HL-60/S4 treated with retinoic acid at 250 ng/mL for 4 days and 3 days (cell line): ENCODE data around the gene CACNA2D2.

Experiments used
- in situ Hi-C: fragments of 300-500 bp; cut with MboI; formaldehyde crosslinking; loops from 2 replicates; pipeline ENCODE4 v1.7.0; 2022; ENCODE audit warnings: low sequenced_read_pairs

The CACNA2D2 gene

GRCh38 chr3:50470658-50471057 is 32.8 kb downstream of the CACNA2D2 start:
- in situ Hi-C loops: no loop called here

GRCh38 chr3:50467919-50468318 is 35.5 kb downstream of the CACNA2D2 start:
- in situ Hi-C loops: no loop called here

GRCh38 chr3:50466177-50466576 is 37.3 kb downstream of the CACNA2D2 start:
- in situ Hi-C loops: no loop called here

GRCh38 chr3:50464569-50464968 is 38.9 kb downstream of the CACNA2D2 start:
- in situ Hi-C loops: no loop called here

- in situ Hi-C loops: no loop called here
These were observed 43.6 kb downstream of the CACNA2D2 start for GRCh38 chr3:50459785-50460184.

GRCh38 chr3:50457988-50458387 is 45.4 kb downstream of the CACNA2D2 start:
- in situ Hi-C loops: no loop called here

GRCh38 chr3:50455161-50456018 is 48.0 kb downstream of the CACNA2D2 start:
- in situ Hi-C loops: no loop called here

- in situ Hi-C loops: no loop called here
These were observed 48.9 kb downstream of the CACNA2D2 start for GRCh38 chr3:50454481-50455070.

- in situ Hi-C loops: no loop called here
These were observed 49.5 kb downstream of the CACNA2D2 start for GRCh38 chr3:50453907-50454306.

GRCh38 chr3:50450209-50450921 is 53.1 kb downstream of the CACNA2D2 start:
- in situ Hi-C loops: no loop called here

GRCh38 chr3:50448752-50449539 is 54.5 kb downstream of the CACNA2D2 start:
- in situ Hi-C loops: no loop called here

GRCh38 chr3:50447290-50447840 is 56.1 kb downstream of the CACNA2D2 start:
- in situ Hi-C loops: no loop called here

- in situ Hi-C loops: no loop called here
These were observed 57.5 kb downstream of the CACNA2D2 start for GRCh38 chr3:50445919-50446318.

GRCh38 chr3:50444782-50445181 is 58.7 kb downstream of the CACNA2D2 start:
- in situ Hi-C loops: no loop called here

GRCh38 chr3:50444213-50444612 is 59.2 kb downstream of the CACNA2D2 start:
- in situ Hi-C loops: no loop called here

GRCh38 chr3:50442945-50443579 is 60.4 kb downstream of the CACNA2D2 start:
- in situ Hi-C loops: no loop called here

- in situ Hi-C loops: no loop called here
These were observed 61.8 kb downstream of the CACNA2D2 start for GRCh38 chr3:50441424-50442217.

GRCh38 chr3:50436114-50436674 is 67.2 kb downstream of the CACNA2D2 start:
- in situ Hi-C loops: no loop called here
